Naive thymus-derived CD8-positive, alpha-beta T cell (primary cell): ENCODE data around the gene ADH1B. TPM values are rescaled to one million over a fixed set of nuclear protein-coding genes. Genes with fewer than 3 reads are reported as not detected.
"Not testable (repeated sequence)": the region's sequence is repeated elsewhere in the genome, so short reads cannot be mapped to it uniquely, and the experiment has no call there.

Experiments used
- ATAC-seq, 2 donors: fragments of 150-1000 bp; cut with Tn5 transposase in 1 of 2; sonication (Bioruptor Pico), chemical (Tn5 transposase) in 1 of 2; 1 replicate in 1 of 2; 2 replicates in 1 of 2; pipeline ENCODE4 v1.10.0; 2021; ENCODE audit warnings: mild to moderate bottlenecking in 2 of 2, moderate library complexity in 2 of 2
- POLR2A ChIA-PET: fragments of 350-600 bp; sonication (Branson Sonifier 250); formaldehyde crosslinking; loops from one replicate; lab custom pipeline; 2021; ENCODE audit warnings: antibody characterized with exemption; lab: Charles Lee
- DNase-seq, 10 donors: peaks; one replicate each; pipeline versions ENCODE4 v3.0.0 to v3.0.0-alpha.2; 2020 to 2022
- H3K27ac Mint-ChIP-seq, 10 donors: one replicate each; pipeline ENCODE4 v1.8.0; 2020 to 2022; ENCODE audit warnings: mild to moderate bottlenecking in 10 of 10, mixed read lengths in 10 of 10, moderate library complexity in 4 of 10, inconsistent platforms in 1 of 10
- H3K27me3 Mint-ChIP-seq, 5 donors: one replicate each; pipeline ENCODE4 v1.8.0; 2021 to 2022; ENCODE audit warnings: mixed read lengths in 5 of 5
- H3K36me3 Mint-ChIP-seq, 3 donors: one replicate each; pipeline ENCODE4 v1.8.0; 2020 to 2022; ENCODE audit warnings: mixed read lengths in 3 of 3, mild to moderate bottlenecking in 2 of 3, inconsistent platforms in 1 of 3
- H3K4me1 Mint-ChIP-seq, 4 donors: one replicate each; pipeline ENCODE4 v1.8.0; 2021 to 2022; ENCODE audit warnings: mixed read lengths in 4 of 4
- H3K4me3 Mint-ChIP-seq, 10 donors: one replicate each; pipeline ENCODE4 v1.8.0; 2020 to 2022; ENCODE audit warnings: mild to moderate bottlenecking in 10 of 10, mixed read lengths in 10 of 10, moderate library complexity in 6 of 10, inconsistent platforms in 1 of 10
- H3K9me3 Mint-ChIP-seq, 9 donors: one replicate each; pipeline ENCODE4 v1.8.0; 2020 to 2022; ENCODE audit warnings: mixed read lengths in 9 of 9, mild to moderate bottlenecking in 3 of 9, inconsistent platforms in 1 of 9, moderate library complexity in 1 of 9
- polyA plus RNA-seq, 3 donors: library from polyadenylated mRNA; unstranded; fragments of 300-500 nt; fragmentation: Illumina TruSeq; gene quantifications; one replicate each; pipeline ENCODE4 v1.2.3, GENCODE V29; 2021
- total RNA-seq, 8 experiments: library from RNA in 2 of 8; stranded (reverse) in 2 of 8; gene quantifications; one replicate each; pipeline ENCODE4 v1.2.3 and lab custom pipeline; 2021 to 2026

The ADH1B gene
- not detected for total RNA-seq
- not detected for polyA plus RNA-seq
- total RNA-seq (lab: John Stamatoyannopoulos, UW) = 0 reads per million in 6 experiments

- no peaks in the 10 kb centered on the region for H3K9me3 Mint-ChIP-seq
- H3K27me3 Mint-ChIP-seq = peaks cover 2 to 19% (median 8%) of the 10 kb centered on the region in 5 donors
- H3K4me3 Mint-ChIP-seq = no peak within 1 kb of the TSS
- DNase-seq (no peak), ATAC-seq (no peak)
- POLR2A ChIA-PET = no interaction called here
- H3K4me1 Mint-ChIP-seq = no peaks in the 10 kb centered on the region
- H3K36me3 Mint-ChIP-seq = no peaks in the 10 kb centered on the region
- no peak within 1 kb of the TSS for H3K27ac Mint-ChIP-seq
These were observed at the start of gene ADH1B for GRCh38 chr4:99321241-99322191. TSS of gene ADH1B (minus strand) at chr4:99321401. CDS start at chr4:99321331, 70 bp downstream.

GRCh38 chr4:99367817-99368216, 46.6 kb upstream of the ADH1B start:
- ATAC-seq, H3K4me3 Mint-ChIP-seq, POLR2A ChIA-PET, DNase-seq, H3K36me3 Mint-ChIP-seq, H3K4me1 Mint-ChIP-seq, H3K27ac Mint-ChIP-seq: not testable (repeated sequence)
- Mint-ChIP-seq H3K27me3 (peaks cover 11 to 17% (median 15%) of the 10 kb centered on the region in 5 donors), H3K9me3 (peaks cover 0 to 17% (median 10%) of the 10 kb centered on the region in 9 donors)

DNA sequence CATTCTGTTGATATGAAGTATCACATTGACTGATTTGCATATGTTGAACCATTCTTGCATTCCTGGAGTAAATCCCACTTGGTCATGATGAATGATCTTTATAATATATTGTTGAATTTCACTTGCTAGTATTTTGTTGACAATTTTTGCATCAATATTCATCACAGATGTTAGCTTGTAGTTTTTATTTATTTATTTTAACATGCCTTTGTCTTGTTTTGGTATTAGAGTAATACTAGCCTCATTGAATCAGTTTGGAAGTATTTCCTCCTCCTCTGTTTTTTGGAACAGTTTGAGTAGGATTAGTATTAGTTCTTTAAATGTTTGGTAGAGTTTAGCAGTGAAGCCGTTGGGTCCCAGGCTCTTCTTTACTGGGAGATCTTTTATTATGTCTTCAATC, 45.3 kb upstream of the ADH1B start:
- peaks cover 0 to 6% (median 0%) of the 10 kb centered on the region in 4 donors for H3K4me1 Mint-ChIP-seq
- peaks cover 11 to 17% (median 15%) of the 10 kb centered on the region in 5 donors for H3K27me3 Mint-ChIP-seq
- POLR2A ChIA-PET = no interaction called here
- H3K9me3 Mint-ChIP-seq = peaks cover 0 to 9% (median 4%) of the 10 kb centered on the region in 9 donors
- H3K4me3 Mint-ChIP-seq = no peak overlapping the region
- DNase-seq (no peak), ATAC-seq (no peak)
- H3K27ac Mint-ChIP-seq = no peak overlapping the region
- H3K36me3 Mint-ChIP-seq = no peaks in the 10 kb centered on the region

GRCh38 chr4:99362768-99363167, 41.6 kb upstream of the ADH1B start:
- Mint-ChIP-seq H3K9me3 (peaks cover 0 to 8% (median 3%) of the 10 kb centered on the region in 9 donors), H3K27ac (no peak overlapping the region), H3K4me1 (peaks cover 0 to 6% (median 0%) of the 10 kb centered on the region in 4 donors), H3K36me3 (no peaks in the 10 kb centered on the region), H3K4me3 (no peak overlapping the region), H3K27me3 (peaks cover 2 to 11% (median 7%) of the 10 kb centered on the region in 5 donors)
- no peak for ATAC-seq
- DNase-seq = no peak
- POLR2A ChIA-PET = no interaction called here

- POLR2A ChIA-PET = no interaction called here
- no peaks in the 10 kb centered on the region for H3K36me3 Mint-ChIP-seq
- H3K4me3 Mint-ChIP-seq = no peak overlapping the region
- H3K4me1 Mint-ChIP-seq = peaks cover 0 to 6% (median 0%) of the 10 kb centered on the region in 4 donors
- peaks cover 0 to 7% (median 2%) of the 10 kb centered on the region in 5 donors for H3K27me3 Mint-ChIP-seq
- DNase-seq = no peak
- peaks cover 0 to 8% (median 3%) of the 10 kb centered on the region in 9 donors for H3K9me3 Mint-ChIP-seq
- no peak for ATAC-seq
- H3K27ac Mint-ChIP-seq = no peak overlapping the region
These were observed 40.7 kb upstream of the ADH1B start for GRCh38 chr4:99361899-99362275.

- Mint-ChIP-seq H3K27ac (no peak overlapping the region), H3K27me3 (peaks cover 0 to 4% (median 3%) of the 10 kb centered on the region in 5 donors)
These were observed 40.2 kb upstream of the ADH1B start for GRCh38 chr4:99361268-99361898.

DNA sequence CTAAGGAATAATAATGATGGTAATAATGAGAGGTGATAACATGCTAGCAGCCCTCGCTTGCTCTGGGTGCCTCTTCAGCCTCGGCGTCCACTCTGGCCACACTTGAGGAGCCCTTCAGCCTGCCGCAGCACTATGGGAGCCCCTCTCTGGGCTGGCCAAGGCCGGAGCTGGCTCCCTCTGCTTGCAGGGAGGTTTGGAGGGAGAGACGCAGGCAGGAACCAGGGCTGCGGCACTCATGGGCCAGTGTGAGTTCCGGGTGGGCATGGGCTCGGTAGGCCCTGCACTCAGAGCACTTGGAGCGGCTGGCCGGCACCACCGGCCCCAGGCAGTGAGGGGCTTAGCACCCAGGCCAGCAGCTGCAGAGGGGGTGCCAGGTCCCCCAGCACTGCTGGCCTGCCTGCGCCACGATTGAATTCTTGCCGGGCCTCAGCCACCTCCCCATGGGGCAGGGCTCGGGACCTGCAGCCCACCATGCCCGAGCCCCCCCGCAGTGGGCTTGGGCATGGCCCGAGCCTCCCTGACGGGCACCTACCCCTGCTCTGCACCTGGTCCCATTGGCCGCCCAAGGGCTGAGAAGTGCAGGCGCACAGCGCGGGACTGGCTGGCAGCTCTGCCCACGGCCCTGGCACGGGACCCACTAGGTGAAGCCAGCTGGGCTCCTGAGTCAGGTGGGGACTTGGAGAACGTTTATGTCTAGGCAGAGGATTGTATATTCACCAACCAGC, 38.4 kb upstream of the ADH1B start:
- no peak overlapping the region for H3K27ac Mint-ChIP-seq
- peaks cover 0 to 14% (median 4%) of the 10 kb centered on the region in 9 donors for H3K9me3 Mint-ChIP-seq
- no peak overlapping the region for H3K4me3 Mint-ChIP-seq
- no peak for ATAC-seq
- POLR2A ChIA-PET = no interaction called here
- peaks cover 0 to 5% (median 0%) of the 10 kb centered on the region in 5 donors for H3K27me3 Mint-ChIP-seq
- peaks cover 1 to 15% (median 3%) of the 10 kb centered on the region in 4 donors for H3K4me1 Mint-ChIP-seq
- H3K36me3 Mint-ChIP-seq = peaks cover 0 to 9% (median 8%) of the 10 kb centered on the region in 3 donors
- DNase-seq = no peak

More at GRCh38 chr4:99361268-99361898, 40.2 kb upstream of the ADH1B start:
- Mint-ChIP-seq H3K9me3 (peaks cover 0 to 6% (median 3%) of the 10 kb centered on the region in 9 donors), H3K4me3 (no peak overlapping the region), H3K36me3 (no peaks in the 10 kb centered on the region), H3K4me1 (peaks cover under 1 to 9% (median 2%) of the 10 kb centered on the region in 4 donors)
- no peak for DNase-seq
- ATAC-seq = no peak
- POLR2A ChIA-PET = no interaction called here

DNA sequence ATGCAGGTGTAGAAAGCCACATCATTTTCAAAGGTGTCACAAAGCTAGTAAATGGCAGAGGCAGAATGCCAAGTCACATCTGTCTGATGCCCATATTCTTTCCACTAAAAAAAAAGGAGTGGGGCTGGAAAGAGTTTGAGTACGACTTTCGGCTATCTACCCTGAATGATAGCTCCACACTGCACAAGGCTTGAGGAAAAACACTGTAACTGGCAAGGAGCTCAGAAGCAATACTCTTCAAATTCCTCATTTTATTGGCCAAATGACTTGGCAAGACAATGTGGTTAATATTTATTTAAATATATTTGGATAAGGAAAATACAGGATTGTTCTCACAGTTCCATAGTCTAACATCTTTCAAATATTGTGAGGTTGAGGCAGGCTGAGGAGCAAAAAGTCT, 36.7 kb upstream of the ADH1B start:
- POLR2A ChIA-PET = no interaction called here
- no peak for ATAC-seq
- Mint-ChIP-seq H3K27me3 (peaks cover 0 to 7% (median 5%) of the 10 kb centered on the region in 5 donors), H3K27ac (no peak overlapping the region), H3K9me3 (peaks cover 0 to 22% (median 6%) of the 10 kb centered on the region in 9 donors), H3K36me3 (peaks cover 0 to 15% (median 13%) of the 10 kb centered on the region in 3 donors), H3K4me1 (peaks cover 1 to 17% (median 4%) of the 10 kb centered on the region in 4 donors), H3K4me3 (no peak overlapping the region)
- no peak for DNase-seq

DNA sequence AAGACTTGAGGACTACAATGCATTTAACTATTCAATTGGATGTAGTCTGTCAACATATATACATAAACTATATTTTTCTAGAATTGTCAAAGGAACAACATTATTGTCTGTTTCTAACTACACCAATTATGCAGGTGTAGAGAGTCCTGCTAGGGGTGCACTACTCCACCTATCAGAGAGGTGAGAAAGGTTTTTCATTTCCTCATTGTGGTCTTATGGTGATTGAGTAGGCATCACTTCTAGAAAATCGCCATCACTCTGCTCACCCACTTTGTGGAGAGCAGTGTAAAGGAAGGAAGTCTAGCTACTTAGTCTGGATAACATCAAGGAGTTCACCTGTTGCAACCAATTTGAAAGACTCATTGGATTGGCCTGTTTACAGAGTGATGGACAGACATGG, 35.8 kb upstream of the ADH1B start:
- Mint-ChIP-seq H3K4me1 (peaks cover 2 to 13% (median 7%) of the 10 kb centered on the region in 4 donors), H3K27me3 (peaks cover 0 to 10% (median 7%) of the 10 kb centered on the region in 5 donors), H3K27ac (no peak overlapping the region), H3K4me3 (no peak overlapping the region), H3K36me3 (peaks cover 0 to 15% (median 13%) of the 10 kb centered on the region in 3 donors), H3K9me3 (peaks cover 0 to 22% (median 6%) of the 10 kb centered on the region in 9 donors)
- POLR2A ChIA-PET = no interaction called here
- no peak for DNase-seq
- ATAC-seq = no peak

DNA sequence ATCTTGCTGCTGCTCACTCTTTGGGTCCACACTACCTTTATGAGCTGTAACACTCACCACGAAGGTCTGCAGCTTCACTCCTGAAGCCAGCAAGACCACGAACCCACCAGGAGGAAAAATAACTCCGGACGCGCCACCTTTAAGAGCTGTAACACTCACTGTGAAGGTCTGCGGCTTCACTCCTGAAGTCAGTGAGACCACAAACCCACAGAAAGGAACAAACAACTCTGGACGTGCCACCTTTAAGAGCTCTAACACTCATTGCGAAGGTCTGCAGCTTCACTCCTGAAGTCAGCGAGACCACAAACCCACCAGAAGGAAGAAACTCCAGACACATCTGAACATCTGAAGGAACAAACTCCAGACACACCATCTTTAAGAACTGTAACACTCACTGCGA, 34.9 kb upstream of the ADH1B start:
- H3K27me3 Mint-ChIP-seq = peaks cover 1 to 10% (median 7%) of the 10 kb centered on the region in 5 donors
- peak overlapping the region in 1 of 10 donors; percentile 29 for H3K27ac Mint-ChIP-seq
- ATAC-seq, POLR2A ChIA-PET, DNase-seq: not testable (repeated sequence)
- H3K9me3 Mint-ChIP-seq = peaks cover 0 to 22% (median 7%) of the 10 kb centered on the region in 9 donors
- H3K4me3 Mint-ChIP-seq = peak overlapping the region in 7 of 10 donors; percentile 3 to 57 (median 10)
- H3K36me3 Mint-ChIP-seq = peaks cover 0 to 15% (median 13%) of the 10 kb centered on the region in 3 donors
- peaks cover 2 to 13% (median 7%) of the 10 kb centered on the region in 4 donors for H3K4me1 Mint-ChIP-seq

GRCh38 chr4:99352602-99353537, 31.7 kb upstream of the ADH1B start, which contains the start of gene ADH1C:
TSS of gene ADH1C (minus strand) at chr4:99352746. CDS start at chr4:99352675, 71 bp downstream.
- Mint-ChIP-seq H3K4me3 (no peak within 1 kb of the TSS), H3K4me1 (peaks cover 2 to 13% (median 7%) of the 10 kb centered on the region in 4 donors), H3K27me3 (peaks cover 1 to 16% (median 10%) of the 10 kb centered on the region in 5 donors), H3K36me3 (peaks cover 0 to 15% (median 13%) of the 10 kb centered on the region in 3 donors), H3K9me3 (peaks cover 0 to 22% (median 10%) of the 10 kb centered on the region in 9 donors), H3K27ac (no peak within 1 kb of the TSS)
- POLR2A ChIA-PET = no interaction called here
- no peak for DNase-seq
- no peak for ATAC-seq
